ENCODE data around the gene BRF1.

DNA sequence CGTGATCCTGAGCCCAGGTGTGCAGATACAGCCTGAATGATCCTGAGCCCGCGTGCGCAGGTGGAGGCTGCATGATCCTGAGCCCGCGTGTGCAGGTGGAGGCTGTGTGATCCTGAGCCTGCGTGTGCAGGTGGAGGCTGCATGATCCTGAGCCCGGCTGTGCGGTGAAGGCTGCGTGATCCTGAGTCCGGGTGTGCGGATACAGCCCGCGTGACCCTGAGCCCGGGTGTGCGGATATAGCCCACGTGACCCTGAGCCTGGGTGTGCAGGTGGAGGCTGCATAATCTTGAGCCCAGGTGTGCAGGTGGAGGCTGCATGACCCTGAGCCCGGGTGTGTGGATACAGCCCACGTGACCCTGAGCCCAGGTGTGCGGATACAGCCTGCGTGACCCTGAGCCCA lies 20.3 kb downstream of the BRF1 start:
- TF ChIP-seq YY1 (IDR thresholded peaks at IDR 0.05; ENCODE audit: insufficient read depth, insufficient read length) (no peak), ZNF274 (IDR thresholded peaks at IDR 0.05; ENCODE audit: low read depth, low read length) (no peak), SUZ12 (IDR thresholded peaks at IDR 0.05; ENCODE audit: extremely low read depth, insufficient read depth, insufficient read length) (no peak)

Measured in NT2/D1 (cell line).